HG02870 (cell line): ENCODE data around the gene CDK3.
"Not testable (repeated sequence)": the region's sequence is repeated elsewhere in the genome, so short reads cannot be mapped to it uniquely, and the experiment has no call there.

Experiments used
- ATAC-seq: cut with Tn5 transposase; IDR thresholded peaks from one replicate; pipeline ENCODE4 v1.9.1; 2021; ENCODE audit warnings: mild to moderate bottlenecking, moderate library complexity; ENCODE audit not compliant: unreplicated experiment

CDK3 gene

GRCh38 chr17:76036497-76037261 lies 36.0 kb downstream of the CDK3 start:
- no peak for ATAC-seq

GRCh38 chr17:76038050-76038449 lies 37.4 kb downstream of the CDK3 start:
- no peak for ATAC-seq

GRCh38 chr17:76039121-76039520 lies 38.5 kb downstream of the CDK3 start:
- ATAC-seq = no peak

- no peak for ATAC-seq
Measured at GRCh38 chr17:76040376-76040775, 39.7 kb downstream of the CDK3 start.

GRCh38 chr17:76042868-76043267 lies 42.2 kb downstream of the CDK3 start:
- ATAC-seq = not testable (repeated sequence)

GRCh38 chr17:76044475-76045007 lies 43.9 kb downstream of the CDK3 start:
- ATAC-seq = not testable (repeated sequence)

- ATAC-seq = no peak
Measured at GRCh38 chr17:76046064-76046463, 45.4 kb downstream of the CDK3 start.

- ATAC-seq = no peak
Measured at GRCh38 chr17:76048025-76048605, 47.5 kb downstream of the CDK3 start.

GRCh38 chr17:76048711-76049110 lies 48.1 kb downstream of the CDK3 start:
- ATAC-seq = no peak

- ATAC-seq = no peak
Measured at GRCh38 chr17:76049239-76049638, 48.6 kb downstream of the CDK3 start.

GRCh38 chr17:76049836-76050537 lies 49.3 kb downstream of the CDK3 start:
- ATAC-seq = no peak

- no peak for ATAC-seq
Measured at GRCh38 chr17:76050538-76051467, 50.1 kb downstream of the CDK3 start.

GRCh38 chr17:76051561-76051960 lies 50.9 kb downstream of the CDK3 start:
- ATAC-seq = no peak

GRCh38 chr17:76053246-76054111 lies 52.8 kb downstream of the CDK3 start:
- ATAC-seq = no peak

GRCh38 chr17:76054112-76054476 lies 53.4 kb downstream of the CDK3 start:
- no peak for ATAC-seq
